GM18526 (cell line): ENCODE data around the gene LGALS3.

ENCODE experiments used
- POLR2A ChIP-seq: IDR thresholded peaks from 3 replicates; pipeline ENCODE4 v1.6.1; 2011; ENCODE audit not compliant: insufficient read length; ENCODE audit errors: extremely low read depth

LGALS3 gene

GRCh38 chr14:55105991-55106390, 23.1 kb upstream of the LGALS3 start:
- no peak for TF ChIP-seq POLR2A

GRCh38 chr14:55107766-55108554, 21.1 kb upstream of the LGALS3 start:
- TF ChIP-seq POLR2A, result no peak

- TF ChIP-seq POLR2A, result no peak
These were observed 19.2 kb upstream of the LGALS3 start for GRCh38 chr14:55109836-55110235.

GRCh38 chr14:55111122-55111708, 17.8 kb upstream of the LGALS3 start:
- TF ChIP-seq POLR2A, result no peak

- TF ChIP-seq POLR2A, result no peak
These were observed 14.3 kb upstream of the LGALS3 start for GRCh38 chr14:55114720-55115119.

GRCh38 chr14:55115460-55115859, 13.6 kb upstream of the LGALS3 start:
- TF ChIP-seq POLR2A, result no peak

- no peak for TF ChIP-seq POLR2A
These were observed 13.2 kb upstream of the LGALS3 start for GRCh38 chr14:55115861-55116245.

- TF ChIP-seq POLR2A, result no peak
These were observed 12.6 kb upstream of the LGALS3 start for GRCh38 chr14:55116246-55117030.

- TF ChIP-seq POLR2A, result no peak
These were observed 11.1 kb upstream of the LGALS3 start for GRCh38 chr14:55117803-55118441.

- TF ChIP-seq POLR2A, result no peak
These were observed 10.3 kb upstream of the LGALS3 start for GRCh38 chr14:55118761-55119160.

- no peak for TF ChIP-seq POLR2A
These were observed 8.2 kb upstream of the LGALS3 start for GRCh38 chr14:55120571-55121495.

- no peak for TF ChIP-seq POLR2A
These were observed 7.2 kb upstream of the LGALS3 start for GRCh38 chr14:55121628-55122439.

- TF ChIP-seq POLR2A, result no peak
These were observed 6.5 kb upstream of the LGALS3 start for GRCh38 chr14:55122440-55122986.

- no peak for TF ChIP-seq POLR2A
These were observed 6.0 kb upstream of the LGALS3 start for GRCh38 chr14:55123101-55123500.
